G401 (cell line): ENCODE results near the gene ANKRD17. TPM values are rescaled to one million over a fixed set of nuclear protein-coding genes. Genes with fewer than 3 reads are reported as not detected.
"Not testable (repeated sequence)": the region's sequence is repeated elsewhere in the genome, so short reads cannot be mapped to it uniquely, and the experiment has no call there.

Experiments
- DNase-seq: peaks from one replicate; pipeline ENCODE4 v3.0.0-alpha.2; 2015; ENCODE audit warnings: low spot score
- in situ Hi-C: cut with HindIII; loops from 2 replicates; pipeline ENCODE4 v1.10.0; 2016; ENCODE audit warnings: low sequenced_read_pairs, mixed read lengths
- total RNA-seq: library from RNA; depleted of rRNA; stranded (reverse); fragments of >200 nt; shearing (Covaris generic); gene quantifications from 2 replicates; pipeline ENCODE4 v1.2.3, GENCODE V29; 2014; rRNA removed

The ANKRD17 gene
- total RNA-seq, result 38.7 and 50.5 TPM in 2 replicates

GRCh38 chr4:73258686-73259570 is at the start of gene ANKRD17:
Gene ANKRD17, minus strand, starts transcription at chr4:73258798. Its CDS starts 130 bp downstream, at chr4:73258668.
- peak; percentile 94 for DNase-seq
- in situ Hi-C loops, result no loop called here

- DNase-seq, result peak; percentile 4
- in situ Hi-C loops, result no loop called here
Observed at GRCh38 chr4:73308286-73308685, 49.7 kb upstream of the ANKRD17 start.

GRCh38 chr4:73303711-73304110 is 45.1 kb upstream of the ANKRD17 start:
- in situ Hi-C loops, result no loop called here
- no peak for DNase-seq

- no peak for DNase-seq
- in situ Hi-C loops, result no loop called here
Observed at GRCh38 chr4:73299548-73300280, 41.1 kb upstream of the ANKRD17 start.

- in situ Hi-C loops, DNase-seq: not testable (repeated sequence)
Observed at GRCh38 chr4:73292661-73293060, 34.1 kb upstream of the ANKRD17 start.

- DNase-seq, result no peak
- in situ Hi-C loops, result no loop called here
Observed at GRCh38 chr4:73281982-73282381, 23.4 kb upstream of the ANKRD17 start.

GRCh38 chr4:73281396-73281795 is 22.8 kb upstream of the ANKRD17 start:
- no peak for DNase-seq
- in situ Hi-C loops, result no loop called here

- DNase-seq, result no peak
- in situ Hi-C loops, result no loop called here
Observed at GRCh38 chr4:73277201-73277600, 18.6 kb upstream of the ANKRD17 start.

GRCh38 chr4:73275318-73275654 is 16.7 kb upstream of the ANKRD17 start:
- DNase-seq, result no peak
- in situ Hi-C loops, result no loop called here

- DNase-seq, result no peak
- in situ Hi-C loops, result no loop called here
Observed at GRCh38 chr4:73272816-73273215, 14.2 kb upstream of the ANKRD17 start.

- in situ Hi-C loops, result no loop called here
- no peak for DNase-seq
Observed at GRCh38 chr4:73267050-73267449, 8.5 kb upstream of the ANKRD17 start.

- DNase-seq, result no peak
- in situ Hi-C loops, result no loop called here
Observed at GRCh38 chr4:73259571-73260090, 1.0 kb upstream of the ANKRD17 start.

- in situ Hi-C loops, result no loop called here
- DNase-seq, result no peak
Observed at GRCh38 chr4:73258436-73258685, 237 bp downstream of the ANKRD17 start.

GRCh38 chr4:73257651-73258435 is 755 bp downstream of the ANKRD17 start:
- in situ Hi-C loops, result no loop called here
- DNase-seq, result peak; percentile 34

GRCh38 chr4:73257234-73257633 is 1.4 kb downstream of the ANKRD17 start:
- in situ Hi-C loops, result no loop called here
- peak; percentile 83 for DNase-seq

- in situ Hi-C loops, result not testable (repeated sequence)
Observed at GRCh38 chr4:73255847-73256246, 2.8 kb downstream of the ANKRD17 start.

GRCh38 chr4:73252001-73252400 is 6.6 kb downstream of the ANKRD17 start:
- DNase-seq, result no peak
- in situ Hi-C loops, result no loop called here

More at GRCh38 chr4:73255847-73256246, 2.8 kb downstream of the ANKRD17 start:
- not testable (repeated sequence) for DNase-seq

GRCh38 chr4:73251384-73251783 is 7.2 kb downstream of the ANKRD17 start:
- in situ Hi-C loops, result no loop called here
- no peak for DNase-seq

GRCh38 chr4:73250642-73251041 is 8.0 kb downstream of the ANKRD17 start:
- DNase-seq, result no peak
- in situ Hi-C loops, result no loop called here

- no peak for DNase-seq
- in situ Hi-C loops, result no loop called here
Observed at GRCh38 chr4:73248821-73249220, 9.8 kb downstream of the ANKRD17 start.
